H9 (cell line): ENCODE measurements around the gene PACSIN2. TPM values are rescaled to one million over a fixed set of nuclear protein-coding genes. Genes with fewer than 3 reads are reported as not detected.

Experiments used
- DNase-seq: peaks from one replicate; pipeline ENCODE4 v3.0.0-alpha.2; 2017
- H2AFZ ChIP-seq: one replicate; pipeline ENCODE4 v1.6.1; 2013; ENCODE audit warnings: mild to moderate bottlenecking, low read length, control low read depth, moderate library complexity
- H2AK5ac ChIP-seq: 2 replicates; pipeline ENCODE4 v1.6.1; 2013; ENCODE audit warnings: low read length, control low read depth, mixed read lengths; ENCODE audit not compliant: insufficient read length
- H2BK120ac ChIP-seq: one replicate; pipeline ENCODE4 v1.6.1; 2013; ENCODE audit warnings: low read depth, mild to moderate bottlenecking, low read length, control low read depth, inconsistent platforms; ENCODE audit not compliant: poor library complexity, severe bottlenecking
- H2BK12ac ChIP-seq: 2 replicates; pipeline ENCODE4 v1.6.1; 2013; ENCODE audit warnings: low read length, control low read depth, mixed read lengths, low read depth; ENCODE audit not compliant: insufficient read length
- H2BK15ac ChIP-seq: 2 replicates; pipeline ENCODE4 v1.6.1; 2013; ENCODE audit warnings: low read depth, low read length, control low read depth
- H2BK20ac ChIP-seq: one replicate; pipeline ENCODE4 v1.6.1; 2013; ENCODE audit warnings: low read depth, mild to moderate bottlenecking, low read length, control low read depth, inconsistent platforms; ENCODE audit not compliant: poor library complexity, severe bottlenecking
- H2BK5ac ChIP-seq: 2 replicates; pipeline ENCODE4 v1.6.1; 2013; ENCODE audit warnings: low read length, control low read depth, mixed read lengths; ENCODE audit not compliant: insufficient read length
- H3K14ac ChIP-seq: 2 replicates; pipeline ENCODE4 v1.6.1; 2013; ENCODE audit warnings: low read length, control low read depth; ENCODE audit not compliant: insufficient read depth
- H3K18ac ChIP-seq: 2 replicates; pipeline ENCODE4 v1.6.1; 2013; ENCODE audit warnings: low read depth, mild to moderate bottlenecking, mixed read lengths, low read length, control low read depth; ENCODE audit not compliant: insufficient read length
- H3K23ac ChIP-seq: 2 replicates; pipeline ENCODE4 v1.6.1; 2013; ENCODE audit warnings: low read length, control low read depth, mixed read lengths, low read depth; ENCODE audit not compliant: insufficient read length
- H3K23me2 ChIP-seq: 2 replicates; pipeline ENCODE4 v1.6.1; 2013; ENCODE audit warnings: low read depth, mild to moderate bottlenecking, mixed read lengths, low read length, control low read depth; ENCODE audit not compliant: insufficient read length, poor library complexity, severe bottlenecking
- H3K27ac ChIP-seq: 2 replicates; pipeline ENCODE4 v1.5.1; 2013; ENCODE audit warnings: low read length, control low read depth, mixed read lengths, low read depth; ENCODE audit not compliant: insufficient read length
- H3K27me3 ChIP-seq: 2 replicates; pipeline ENCODE4 v1.6.1; 2013; ENCODE audit warnings: low read length, control low read depth, inconsistent platforms; ENCODE audit not compliant: insufficient read depth
- H3K4ac ChIP-seq: 2 replicates; pipeline ENCODE4 v1.6.1; 2013; ENCODE audit warnings: low read depth, mild to moderate bottlenecking, control low read depth, inconsistent platforms, low read length, moderate library complexity
- H3K4me1 ChIP-seq: 2 replicates; pipeline ENCODE4 v1.6.1; 2013; ENCODE audit warnings: low read length, control low read depth, inconsistent platforms; ENCODE audit not compliant: insufficient read depth
- H3K4me2 ChIP-seq: 2 replicates; pipeline ENCODE4 v1.6.1; 2013; ENCODE audit warnings: low read length, control low read depth, mixed read lengths; ENCODE audit not compliant: insufficient read length, insufficient read depth
- H3K56ac ChIP-seq: 2 replicates; pipeline ENCODE4 v1.6.1; 2013; ENCODE audit warnings: low read depth, mild to moderate bottlenecking, mixed read lengths, low read length, control low read depth; ENCODE audit not compliant: insufficient read length
- H3K79me1 ChIP-seq: 2 replicates; pipeline ENCODE4 v1.6.1; 2013; ENCODE audit warnings: low read depth, mild to moderate bottlenecking, moderate library complexity, low read length, control low read depth, inconsistent platforms; ENCODE audit not compliant: insufficient read depth, poor library complexity, severe bottlenecking
- H3K79me2 ChIP-seq: 2 replicates; pipeline ENCODE4 v1.6.1; 2013; ENCODE audit warnings: low read length, control low read depth, inconsistent platforms; ENCODE audit not compliant: insufficient read depth
- H3K9ac ChIP-seq: 2 replicates; pipeline ENCODE4 v1.6.1; 2013; ENCODE audit warnings: low read length, control low read depth, mixed read lengths; ENCODE audit not compliant: insufficient read length; ENCODE audit errors: extremely low read depth
- H3K9me3 ChIP-seq: one replicate; pipeline ENCODE4 v1.6.1; 2013; ENCODE audit warnings: low read depth, low read length, inconsistent platforms; ENCODE audit not compliant: control insufficient read depth
- H3T11ph ChIP-seq: one replicate; pipeline ENCODE4 v1.6.1; 2013; ENCODE audit warnings: mild to moderate bottlenecking, low read length, control low read depth, inconsistent platforms
- H4K20me1 ChIP-seq: one replicate; pipeline ENCODE4 v1.6.1; 2013; ENCODE audit not compliant: control insufficient read depth, insufficient read length, insufficient read depth
- H4K5ac ChIP-seq: 2 replicates; pipeline ENCODE4 v1.6.1; 2013; ENCODE audit warnings: low read depth, mild to moderate bottlenecking, mixed read lengths, low read length, control low read depth; ENCODE audit not compliant: insufficient read length
- H4K8ac ChIP-seq: replicated peaks from 2 replicates; pipeline ENCODE4 v1.6.1; 2013; ENCODE audit warnings: low read length, control low read depth, mixed read lengths, low read depth; ENCODE audit not compliant: insufficient read length
- H4K91ac ChIP-seq: 2 replicates; pipeline ENCODE4 v1.6.1; 2013; ENCODE audit warnings: low read depth, mild to moderate bottlenecking, moderate library complexity, mixed read lengths, low read length, control low read depth; ENCODE audit not compliant: insufficient read length
- H3K27ac Mint-ChIP-seq, 3 experiments: 2 replicates in 2 of 3; 3 replicates in 1 of 3; pipeline ENCODE4 v1.8.0; 2020 to 2021; ENCODE audit warnings: mixed read lengths in 3 of 3, mild to moderate bottlenecking in 1 of 3, moderate library complexity in 1 of 3
- H3K27me3 Mint-ChIP-seq: 2 replicates; pipeline ENCODE4 v1.8.0; 2021; ENCODE audit warnings: low read depth, mild to moderate bottlenecking, moderate library complexity, mixed read lengths
- H3K36me3 Mint-ChIP-seq, 3 experiments: 2 replicates in 2 of 3; 3 replicates in 1 of 3; pipeline ENCODE4 v1.8.0; 2020 to 2021; ENCODE audit warnings: low read depth in 3 of 3, mixed read lengths in 3 of 3; ENCODE audit not compliant: insufficient read depth in 1 of 3
- H3K4me1 Mint-ChIP-seq, 2 experiments: 2 replicates each; pipeline ENCODE4 v1.8.0; 2020; ENCODE audit warnings: mixed read lengths in 2 of 2
- H3K4me3 Mint-ChIP-seq, 2 experiments: 2 replicates in 1 of 2; 3 replicates in 1 of 2; pipeline ENCODE4 v1.8.0; 2020 to 2021; ENCODE audit warnings: mild to moderate bottlenecking in 2 of 2, mixed read lengths in 2 of 2, moderate library complexity in 1 of 2
- H3K9me3 Mint-ChIP-seq, 2 experiments: 2 replicates in 1 of 2; 3 replicates in 1 of 2; pipeline ENCODE4 v1.8.0; 2020; ENCODE audit warnings: mild to moderate bottlenecking in 2 of 2, mixed read lengths in 2 of 2, moderate library complexity in 1 of 2
- WGBS: extraction: QIAGEN DNeasy Blood & Tissue Kit; methylation state at CpG from one replicate; pipeline ENCODE4 v1.1.7; 2013; ENCODE audit warnings: missing lambda C conversion rate, low lambda C conversion rate, mixed read lengths; ENCODE audit not compliant: insufficient read length; ENCODE audit errors: extremely low coverage; 5-methylcytosine and 5-hydroxymethylcytosine counted together
- total RNA-seq: library from RNA; stranded (reverse); gene quantifications from 2 replicates; pipeline ENCODE4 v1.2.1, GENCODE V29; 2021
- TF ChIP-seq, protein P1 (sequence below): fragments of 200-600 bp; sonication (generic); conservative IDR thresholded peaks from 3 replicates; pipeline ENCODE4 v1.8.0; 2021; ENCODE audit warnings: antibody characterized with exemption, mild to moderate bottlenecking

The PACSIN2 gene
- total RNA-seq, 1 experiment from 2014 or later, result 62.3 TPM

DNA sequence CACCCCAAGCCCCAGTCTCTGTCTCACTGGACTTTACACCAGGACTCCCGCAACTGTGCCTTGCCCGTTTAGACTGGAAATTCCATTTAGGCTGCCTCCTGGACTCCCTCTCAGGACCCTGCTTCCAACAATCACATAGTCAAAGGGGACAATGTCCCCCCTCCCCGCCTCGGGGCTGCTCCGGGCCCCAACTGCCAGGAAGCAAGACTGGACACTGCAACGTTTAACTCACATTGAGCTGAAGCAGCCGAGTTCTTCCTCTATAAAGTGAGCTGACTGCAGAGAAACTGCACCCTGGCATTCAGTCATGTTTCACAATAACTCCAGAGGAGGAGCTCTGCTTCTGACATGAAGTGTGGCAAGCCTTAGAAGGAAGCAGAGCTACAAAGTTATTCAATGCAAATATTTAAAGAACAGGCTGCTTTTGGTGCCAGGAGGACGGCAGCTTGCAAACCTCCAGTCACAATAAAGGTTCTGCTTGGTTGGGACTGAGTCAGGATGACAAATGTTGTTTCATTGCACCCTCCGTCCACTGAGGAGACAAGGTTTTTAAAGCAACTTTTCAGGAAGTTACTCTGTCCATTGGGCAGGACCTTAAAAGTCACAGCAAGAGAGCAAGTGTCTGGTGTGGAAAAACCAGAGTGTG lies 19.9 kb downstream of the PACSIN2 start:
- Mint-ChIP-seq H3K36me3 (peaks cover 8 to 20% (median 13%) of the 10 kb centered on the region in 3 experiments), H3K9me3 (peaks cover 9 to 10% of the 10 kb centered on the region in 2 experiments), H3K27me3 (no peaks in the 10 kb centered on the region), H3K4me3 (no peak overlapping the region), H3K4me1 (peaks cover 27 to 32% of the 10 kb centered on the region in 2 experiments), H3K27ac (peak overlapping the region in 2 of 3 experiments; percentile 61 to 63; a peak in 3 of 7 replicates)
- Histone ChIP-seq H3K4me2 (no peak overlapping the region), H2BK120ac (no peak overlapping the region), H2AK5ac (no peak overlapping the region), H2BK12ac (no peak overlapping the region), H3K27ac (no peak overlapping the region), H3K23ac (no peak overlapping the region), H3K9me3 (no peaks in the 10 kb centered on the region), H2BK15ac (no peak overlapping the region), H3K9ac (no peak overlapping the region), H4K20me1 (no peaks in the 10 kb centered on the region), H3K23me2 (no peaks in the 10 kb centered on the region), H3K56ac (no peak overlapping the region), H4K8ac (no peak overlapping the region), H2AFZ (no peak overlapping the region), H3K79me2 (peaks cover 38% of the 10 kb centered on the region; the same call in 1 of the 2 replicates), H3K4ac (no peak overlapping the region), H3K14ac (no peak overlapping the region), H4K5ac (no peak overlapping the region), H3K18ac (no peak overlapping the region), H2BK20ac (no peak overlapping the region), H2BK5ac (no peak overlapping the region), H3T11ph (no peak overlapping the region), H3K27me3 (no peaks in the 10 kb centered on the region), H3K79me1 (peaks cover 8% of the 10 kb centered on the region), H3K4me1 (peaks cover 11% of the 10 kb centered on the region), H4K91ac (no peak overlapping the region)
- DNase-seq, result no peak
- no CpG with 5 or more reads among the region's 9 CpGs for WGBS
- TF ChIP-seq, protein P1, sequence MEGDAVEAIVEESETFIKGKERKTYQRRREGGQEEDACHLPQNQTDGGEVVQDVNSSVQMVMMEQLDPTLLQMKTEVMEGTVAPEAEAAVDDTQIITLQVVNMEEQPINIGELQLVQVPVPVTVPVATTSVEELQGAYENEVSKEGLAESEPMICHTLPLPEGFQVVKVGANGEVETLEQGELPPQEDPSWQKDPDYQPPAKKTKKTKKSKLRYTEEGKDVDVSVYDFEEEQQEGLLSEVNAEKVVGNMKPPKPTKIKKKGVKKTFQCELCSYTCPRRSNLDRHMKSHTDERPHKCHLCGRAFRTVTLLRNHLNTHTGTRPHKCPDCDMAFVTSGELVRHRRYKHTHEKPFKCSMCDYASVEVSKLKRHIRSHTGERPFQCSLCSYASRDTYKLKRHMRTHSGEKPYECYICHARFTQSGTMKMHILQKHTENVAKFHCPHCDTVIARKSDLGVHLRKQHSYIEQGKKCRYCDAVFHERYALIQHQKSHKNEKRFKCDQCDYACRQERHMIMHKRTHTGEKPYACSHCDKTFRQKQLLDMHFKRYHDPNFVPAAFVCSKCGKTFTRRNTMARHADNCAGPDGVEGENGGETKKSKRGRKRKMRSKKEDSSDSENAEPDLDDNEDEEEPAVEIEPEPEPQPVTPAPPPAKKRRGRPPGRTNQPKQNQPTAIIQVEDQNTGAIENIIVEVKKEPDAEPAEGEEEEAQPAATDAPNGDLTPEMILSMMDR, result no peak
